OCI-LY1 (cell line): Measurements from ENCODE around the gene ZNF292.

Source experiments
- CTCF ChIP-seq: fragments of 200-600 bp; sonication (generic), shearing (Covaris generic); IDR thresholded peaks from 2 replicates; pipeline ENCODE4 v1.5.1; 2017; ENCODE audit warnings: mild to moderate bottlenecking, antibody characterized with exemption, low read length, moderate library complexity, mixed read lengths
- EZH2 ChIP-seq: fragments of 200-600 bp; sonication (generic), shearing (Covaris generic); IDR thresholded peaks from 2 replicates; pipeline ENCODE4 v1.8.0; 2017; ENCODE audit warnings: borderline replicate concordance, mixed run types, mild to moderate bottlenecking, antibody characterized with exemption, low read length, moderate library complexity, mixed read lengths

- TF ChIP-seq EZH2 (no peak), CTCF (no peak)
Measured at GRCh38 chr6:87176493-87176892, 21.1 kb downstream of the ZNF292 start.
